H1 (cell line): Measurements from ENCODE around the gene RAET1G. TPM values are rescaled to one million over a fixed set of nuclear protein-coding genes. Genes with fewer than 3 reads are reported as not detected.

Experiments used
- CTCF ChIA-PET: fragments of 300-600 bp; sonication (Branson Sonifier 250); formaldehyde crosslinking; loops from one replicate; lab custom pipeline; 2021; ENCODE audit not compliant: partially characterized antibody; lab: Charles Lee
- POLR2A ChIA-PET: fragments of 300-600 bp; sonication (Branson Sonifier 250); formaldehyde crosslinking; loops from one replicate; lab custom pipeline; 2021; ENCODE audit warnings: inconsistent platforms; ENCODE audit not compliant: partially characterized antibody; lab: Charles Lee
- DNase-seq, 2 experiments: peaks; one replicate each; pipeline versions ENCODE4 v3.0.0 to v3.0.0-alpha.2; 2010 to 2022; ENCODE audit warnings: low spot score in 2 of 2, low read depth in 1 of 2, mixed read lengths in 1 of 2
- FAIRE-seq: peaks from 2 replicates; lab custom pipeline; 2011; peaks lifted over from hg19 to GRCh38; lab: Jason Lieb, UNC
- H2AFZ ChIP-seq: 2 replicates; pipeline ENCODE4 v1.8.1; 2012; ENCODE audit warnings: low read length, inconsistent platforms
- H2AK5ac ChIP-seq: 2 replicates; pipeline ENCODE4 v1.6.1; 2013; ENCODE audit warnings: low read depth, low read length
- H2BK120ac ChIP-seq: replicated peaks from 2 replicates; pipeline ENCODE3; 2013; ENCODE audit warnings: low read depth, low read length, inconsistent platforms
- H2BK12ac ChIP-seq: 2 replicates; pipeline ENCODE4 v1.6.1; 2013; ENCODE audit warnings: low read depth, low read length
- H2BK15ac ChIP-seq: 2 replicates; pipeline ENCODE4 v1.6.1; 2013; ENCODE audit warnings: low read length
- H2BK20ac ChIP-seq: 2 replicates; pipeline ENCODE4 v1.6.1; 2013; ENCODE audit warnings: low read length
- H2BK5ac ChIP-seq: 2 replicates; pipeline ENCODE4 v1.6.1; 2013; ENCODE audit warnings: low read depth, low read length
- H3K14ac ChIP-seq: 2 replicates; pipeline ENCODE4 v1.6.1; 2013; ENCODE audit warnings: inconsistent platforms; ENCODE audit not compliant: insufficient read length
- H3K18ac ChIP-seq: 2 replicates; pipeline ENCODE4 v1.6.1; 2013; ENCODE audit warnings: low read length; ENCODE audit errors: extremely low read depth
- H3K23ac ChIP-seq: 2 replicates; pipeline ENCODE4 v1.6.1; 2013; ENCODE audit warnings: inconsistent platforms; ENCODE audit not compliant: insufficient read length
- H3K23me2 ChIP-seq: 2 replicates; pipeline ENCODE4 v1.6.1; 2013; ENCODE audit warnings: low read depth, low read length
- H3K27ac ChIP-seq: 2 replicates; pipeline ENCODE4 v1.6.1; 2011; ENCODE audit warnings: low read depth, low read length, inconsistent platforms
- H3K27me3 ChIP-seq, 4 experiments: replicated peaks in 1 of 4; 1 replicate in 1 of 4; 2 replicates in 3 of 4; pipeline versions ENCODE4 v1.6.1 to v1.8.1; 2011 to 2013; ENCODE audit warnings: low read length in 3 of 4, mild to moderate bottlenecking in 3 of 4, inconsistent platforms in 2 of 4, mixed read lengths in 2 of 4, moderate library complexity in 1 of 4; ENCODE audit not compliant: control insufficient read depth in 3 of 4, insufficient read depth in 3 of 4; ENCODE audit errors: extremely low read depth in 1 of 4
- H3K36me3 ChIP-seq, 4 experiments: 2 replicates each; pipeline versions ENCODE4 v1.6.1 to v1.8.1; 2011 to 2013; ENCODE audit warnings: mild to moderate bottlenecking in 4 of 4, low read length in 3 of 4, moderate library complexity in 2 of 4, control low read depth in 1 of 4, inconsistent platforms in 1 of 4; ENCODE audit not compliant: insufficient read depth in 4 of 4, control insufficient read depth in 2 of 4
- H3K4ac ChIP-seq: replicated peaks from 2 replicates; pipeline ENCODE3; 2013; ENCODE audit warnings: low read length, low read depth, mixed read lengths, inconsistent platforms; ENCODE audit not compliant: insufficient read length
- H3K4me1 ChIP-seq, 4 experiments: replicated peaks in 1 of 4; 1 replicate in 1 of 4; 2 replicates in 3 of 4; pipeline versions ENCODE4 v1.6.1 to v1.8.1; 2011 to 2013; ENCODE audit warnings: low read length in 3 of 4, inconsistent platforms in 2 of 4, mixed read lengths in 1 of 4; ENCODE audit not compliant: insufficient read depth in 4 of 4, control insufficient read depth in 3 of 4
- H3K4me2 ChIP-seq, 2 experiments: 2 replicates each; pipeline versions ENCODE4 v1.6.1 to v1.8.1; 2011 to 2013; ENCODE audit warnings: low read depth in 2 of 2, low read length in 2 of 2, control low read depth in 1 of 2, inconsistent platforms in 1 of 2, mild to moderate bottlenecking in 1 of 2; ENCODE audit not compliant: insufficient read depth in 1 of 2
- H3K4me3 ChIP-seq, 4 experiments: fragments of 200-600, 300-600 bp in 1 of 4; sonication (generic), shearing (Covaris generic), sonication (Bioruptor Twin) in 1 of 4; 2 replicates each; pipeline versions ENCODE4 v1.5.1 to v1.8.1; 2011 to 2016; ENCODE audit warnings: low read length in 4 of 4, low read depth in 3 of 4, control low read depth in 2 of 4, inconsistent platforms in 2 of 4, mild to moderate bottlenecking in 2 of 4, mixed read lengths in 1 of 4, moderate library complexity in 1 of 4; ENCODE audit not compliant: insufficient read depth in 2 of 4; ENCODE audit errors: extremely low read depth in 1 of 4
- H3K56ac ChIP-seq: replicated peaks from 2 replicates; pipeline ENCODE3; 2013; ENCODE audit warnings: low read depth, mild to moderate bottlenecking, mixed read lengths, low read length, inconsistent platforms; ENCODE audit not compliant: insufficient read length
- H3K79me1 ChIP-seq: 2 replicates; pipeline ENCODE4 v1.6.1; 2013; ENCODE audit warnings: low read depth, low read length, control low read depth
- H3K79me2 ChIP-seq, 2 experiments: 2 replicates each; pipeline versions ENCODE4 v1.6.1 to v1.8.1; 2012 to 2013; ENCODE audit warnings: low read length in 2 of 2, mild to moderate bottlenecking in 2 of 2, inconsistent platforms in 1 of 2; ENCODE audit not compliant: insufficient read depth in 2 of 2, control insufficient read depth in 1 of 2
- H3K9ac ChIP-seq, 4 experiments: replicated peaks in 1 of 4; 1 replicate in 1 of 4; 2 replicates in 3 of 4; pipeline versions ENCODE4 v1.6.1 to v1.8.1; 2011 to 2013; ENCODE audit warnings: low read depth in 3 of 4, low read length in 3 of 4, control low read depth in 2 of 4, mild to moderate bottlenecking in 2 of 4, moderate library complexity in 2 of 4, inconsistent platforms in 1 of 4; ENCODE audit errors: extremely low read depth in 1 of 4
- H3K9me3 ChIP-seq, 2 experiments: 2 replicates each; pipeline versions ENCODE4 v1.6.1 to v1.8.1; 2012 to 2013; ENCODE audit warnings: mild to moderate bottlenecking in 2 of 2, moderate library complexity in 2 of 2, control low read depth in 1 of 2, inconsistent platforms in 1 of 2, low read depth in 1 of 2, low read length in 1 of 2, mixed read lengths in 1 of 2; ENCODE audit not compliant: insufficient read depth in 2 of 2
- H4K20me1 ChIP-seq, 2 experiments: replicated peaks in 1 of 2; 2 replicates each; pipeline versions ENCODE3 to v1.8.1; 2011 to 2013; ENCODE audit warnings: inconsistent platforms in 2 of 2, low read length in 2 of 2, mild to moderate bottlenecking in 1 of 2; ENCODE audit not compliant: insufficient read depth in 2 of 2, control insufficient read depth in 1 of 2
- H4K5ac ChIP-seq: 2 replicates; pipeline ENCODE4 v1.6.1; 2013; ENCODE audit warnings: low read length, low read depth, mixed read lengths, inconsistent platforms; ENCODE audit not compliant: insufficient read length
- H4K8ac ChIP-seq: 2 replicates; pipeline ENCODE4 v1.8.0; 2013; ENCODE audit warnings: mild to moderate bottlenecking, moderate library complexity, low read length, inconsistent platforms; ENCODE audit not compliant: insufficient read depth; ENCODE audit errors: extremely low read depth
- H4K91ac ChIP-seq: replicated peaks from 2 replicates; pipeline ENCODE3; 2013; ENCODE audit warnings: low read length, mixed read lengths, inconsistent platforms; ENCODE audit not compliant: insufficient read length
- EP300 ChIP-seq, 2 experiments: IDR thresholded peaks; 1 replicate in 1 of 2; 2 replicates in 1 of 2; pipeline ENCODE4 v1.6.1; 2011 to 2012; ENCODE audit warnings: low read depth in 2 of 2, low read length in 2 of 2, mild to moderate bottlenecking in 2 of 2, borderline replicate concordance in 1 of 2, inconsistent platforms in 1 of 2, moderate library complexity in 1 of 2
- NRF1 ChIP-seq: IDR thresholded peaks from 2 replicates; pipeline ENCODE4 v1.6.1; 2011; ENCODE audit warnings: mild to moderate bottlenecking, low read depth, low read length, improper control_type of control experiment
- WGBS, 2 experiments: shearing (Covaris generic) in 1 of 2; methylation state at CpG; one replicate each; pipeline versions ENCODE4 v1.1.6 to v1.1.7; 2013 to 2015; ENCODE audit warnings: low lambda C conversion rate in 2 of 2, mixed read lengths in 2 of 2, inconsistent platforms in 1 of 2, low coverage in 1 of 2, missing lambda C conversion rate in 1 of 2; ENCODE audit not compliant: insufficient replicate concordance in 2 of 2, insufficient coverage in 1 of 2, insufficient read length in 1 of 2; ENCODE audit errors: extremely low coverage in 1 of 2, missing lambda C conversion rate in 1 of 2; 5-methylcytosine and 5-hydroxymethylcytosine counted together
- polyA plus RNA-seq, 7 experiments: library from polyadenylated mRNA; depleted of rRNA in 3 of 7; stranded (reverse) in 5 of 7; unstranded in 2 of 7; fragments of >200 nt in 5 of 7; fragments of 200-250 nt in 2 of 7; gene quantifications; 1 replicate in 5 of 7; 2 replicates in 1 of 7; 4 replicates in 1 of 7; pipeline versions ENCODE4 v1.2.1 to v1.2.3, GENCODE V29; 2011 to 2013; ENCODE audit warnings: missing spikeins in 2 of 7, mixed read lengths in 2 of 7
- total RNA-seq: library from RNA; stranded (reverse); fragmentation: NEBNext Ultra II Directional; extraction: Animal tissue kit (Norgen Biotek cat#: 25700); gene quantifications from 2 replicates; pipeline ENCODE4 v1.2.1, GENCODE V29; 2021
- TF ChIP-seq, protein P1 (sequence below): IDR thresholded peaks from 2 replicates; pipeline ENCODE4 v1.6.1; 2012; ENCODE audit warnings: inconsistent platforms

Gene RAET1G
- total and polyA plus RNA-seq, 2 of the 8 experiments (the other 6 are each of a cell fraction or from before 2014, with no cell fraction given): 0.08 TPM; not detected in 1

DNA sequence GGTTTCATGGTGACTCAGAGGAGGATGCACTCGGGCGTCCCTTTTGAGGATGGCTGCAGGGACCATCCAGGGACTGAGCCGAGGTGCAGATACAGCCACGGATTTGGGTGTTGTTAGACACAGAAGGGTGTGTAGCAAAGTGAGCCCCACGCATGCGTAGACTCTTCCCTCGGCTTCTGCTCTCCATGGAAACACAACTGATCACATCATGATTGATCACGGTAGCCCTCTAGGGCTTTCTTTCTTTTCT is 40.2 kb upstream of the RAET1G start:
- peak overlapping the region; percentile 45; the same call in 1 of the 2 replicates for H2AFZ ChIP-seq
- H4K8ac ChIP-seq: no peak overlapping the region
- ChIA-PET POLR2A (no interaction called here), CTCF (no interaction called here)
- H4K20me1 ChIP-seq: peaks cover 7 to 9% of the 10 kb centered on the region in 2 experiments
- H3K14ac ChIP-seq: no peak overlapping the region
- H3K27ac ChIP-seq: no peak overlapping the region
- no peak overlapping the region for H4K5ac ChIP-seq
- 22% methylated on average over 7 of the region's 8 CpGs; no CpG with 5 or more reads in 1 of the 2 experiments for WGBS, 2 experiments
- H3K56ac ChIP-seq: no peak overlapping the region
- DNase-seq (peak in 1 of 2 experiments; percentile 67), FAIRE-seq (no peak)
- H2BK20ac ChIP-seq: no peak overlapping the region
- peak overlapping the region; percentile 44; the same call in 1 of the 2 replicates for H3K18ac ChIP-seq
- peak; percentile 37 for TF ChIP-seq NRF1
- TF ChIP-seq EP300 (IDR thresholded peaks at IDR 0.05; ENCODE audit: borderline replicate concordance in 1 of 2, low read depth in 2 of 2, low read length in 2 of 2): no peak
- TF ChIP-seq, protein P1, sequence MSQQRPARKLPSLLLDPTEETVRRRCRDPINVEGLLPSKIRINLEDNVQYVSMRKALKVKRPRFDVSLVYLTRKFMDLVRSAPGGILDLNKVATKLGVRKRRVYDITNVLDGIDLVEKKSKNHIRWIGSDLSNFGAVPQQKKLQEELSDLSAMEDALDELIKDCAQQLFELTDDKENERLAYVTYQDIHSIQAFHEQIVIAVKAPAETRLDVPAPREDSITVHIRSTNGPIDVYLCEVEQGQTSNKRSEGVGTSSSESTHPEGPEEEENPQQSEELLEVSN: no peak
- H2BK12ac ChIP-seq: peak overlapping the region; percentile 68
- peak overlapping the region; percentile 73 for H4K91ac ChIP-seq
- peaks cover 0 to 20% (median 17%) of the 10 kb centered on the region in 4 experiments; a peak in 5 of 7 replicates for H3K4me1 ChIP-seq
- no peak overlapping the region for H3K23ac ChIP-seq
- no peak overlapping the region for H3K4ac ChIP-seq
- no peaks in the 10 kb centered on the region for H3K79me1 ChIP-seq
- H3K4me2 ChIP-seq: peak overlapping the region; percentile 89 to 96
- peak overlapping the region; percentile 48; the same call in 1 of the 2 replicates for H2BK15ac ChIP-seq
- peaks cover 42 to 81% (median 69%) of the 10 kb centered on the region in 4 experiments for H3K27me3 ChIP-seq
- no peak overlapping the region for H2BK5ac ChIP-seq
- no peaks in the 10 kb centered on the region for H3K36me3 ChIP-seq
- H3K23me2 ChIP-seq: peaks cover 9% of the 10 kb centered on the region; the same call in 1 of the 2 replicates
- no peaks in the 10 kb centered on the region for H3K9me3 ChIP-seq
- H2BK120ac ChIP-seq: no peak overlapping the region
- H2AK5ac ChIP-seq: no peak overlapping the region
- no peak overlapping the region for H3K9ac ChIP-seq
- H3K4me3 ChIP-seq: peak overlapping the region; percentile 53 to 75 (median 58); a peak in 7 of 8 replicates
- H3K79me2 ChIP-seq: no peaks in the 10 kb centered on the region
